Stomach (tissue), 4 donors: ENCODE measurements around the gene BCAS3.

Experiments used
- EP300 ChIP-seq: sonication (generic); formaldehyde crosslinking; IDR thresholded peaks from one replicate; pipeline ENCODE4 v1.6.1; 2017; ENCODE audit warnings: antibody characterized with exemption
- POLR2A ChIP-seq, 4 donors: fragments of 450-650 bp; IDR thresholded peaks; one replicate each; pipeline ENCODE4 v1.6.1; 2016; ENCODE audit warnings: antibody characterized with exemption in 4 of 4, control low read depth in 2 of 4, mild to moderate bottlenecking in 1 of 4, moderate library complexity in 1 of 4

GRCh38 chr17:61251939-61252865 is 574.6 kb downstream of the BCAS3 start:
- TF ChIP-seq POLR2A (IDR thresholded peaks at IDR 0.05) (no peak), EP300 (peak; percentile 72)
